Adrenal gland (tissue), 12 donors: ENCODE measurements around the gene SGO2. TPM values are rescaled to one million over a fixed set of nuclear protein-coding genes. Genes with fewer than 3 reads are reported as not detected.

Source experiments
- DNase-seq, 7 donors: peaks; one replicate each; pipeline ENCODE4 v3.0.0-alpha.2; 2019 to 2020
- H3K27ac ChIP-seq, 5 donors: fragments of 200-600 bp; sonication (generic) in 4 of 5; 1 replicate in 3 of 5; 2 replicates in 2 of 5; pipeline versions ENCODE4 v1.5.1 to v1.8.0; 2016 to 2020; ENCODE audit warnings: mild to moderate bottlenecking in 1 of 5
- H3K27me3 ChIP-seq: fragments of 200-600 bp; 2 replicates; pipeline ENCODE4 v1.8.0; 2021
- H3K36me3 ChIP-seq, 2 donors: fragments of 200-600 bp; replicated peaks in 1 of 2; 1 replicate in 1 of 2; 2 replicates in 1 of 2; pipeline versions ENCODE4 v1.5.1 to v1.8.0; 2018 to 2022
- H3K4me1 ChIP-seq, 2 donors: fragments of 200-600 bp; replicated peaks in 1 of 2; 1 replicate in 1 of 2; 2 replicates in 1 of 2; pipeline versions ENCODE4 v1.5.1 to v1.8.0; 2018 to 2021
- H3K4me3 ChIP-seq, 4 donors: fragments of 200-600 bp; sonication (generic) in 3 of 4; one replicate each; pipeline ENCODE4 v1.5.1; 2016 to 2018
- H3K9me3 ChIP-seq, 3 donors: fragments of 200-600 bp; sonication (generic) in 1 of 3; replicated peaks in 1 of 3; 1 replicate in 2 of 3; 2 replicates in 1 of 3; pipeline versions ENCODE4 v1.5.1 to v1.8.0; 2016 to 2021
- CTCF ChIP-seq, 6 experiments: fragments of 450-650 bp in 4 of 6; fragments of 200-600 bp in 2 of 6; sonication (generic) in 1 of 6; IDR thresholded peaks; 1 replicate in 5 of 6; 2 replicates in 1 of 6; pipeline versions ENCODE4 v1.5.1 to v1.8.0; 2016 to 2021; ENCODE audit warnings: antibody characterized with exemption in 6 of 6, mild to moderate bottlenecking in 2 of 6, moderate library complexity in 1 of 6
- POLR2A ChIP-seq, 2 donors: fragments of 450-650 bp; IDR thresholded peaks; one replicate each; pipeline ENCODE4 v1.6.1; 2017; ENCODE audit warnings: antibody characterized with exemption in 2 of 2, mild to moderate bottlenecking in 2 of 2, moderate library complexity in 1 of 2
- WGBS, 4 donors: extraction: QIAGEN DNeasy Blood & Tissue Kit in 2 of 4; methylation state at CpG; one replicate each; pipeline versions ENCODE4 v1.1.5 to v1.1.7; 2013 to 2017; 5-methylcytosine and 5-hydroxymethylcytosine counted together
- intact Hi-C, 2 donors: fragments of 100-400 bp; cut with DNase I; formaldehyde crosslinking; loops; one replicate each; pipeline versions ENCODE4 v1.14.1 to v1.15.0; 2022 to 2023
- polyA plus RNA-seq, 3 donors: library from polyadenylated mRNA; stranded (reverse); fragments of 200-250 nt in 2 of 3; fragments of 350-450 nt in 1 of 3; fragmentation: Illumina TruSeq in 1 of 3; extraction: RNeasy Lipid Tissue Mini Kit (QIAGEN cat#74804) in 1 of 3; gene quantifications; one replicate each; pipeline ENCODE4 v1.2.3, GENCODE V29; 2013 to 2014
- total RNA-seq, 9 donors: library from RNA; depleted of rRNA in 4 of 9; stranded (reverse); fragments of >200 nt in 4 of 9; fragments of 120-200 nt in 1 of 9; fragmentation: NEBNext Ultra II Directional in 1 of 9; extraction: Animal tissue kit (Norgen Biotek cat#: 25700) in 1 of 9; gene quantifications; one replicate each; pipeline versions ENCODE4 v1.1.0 to v1.2.4, GENCODE V29; 2013 to 2023
- donor health status: healthy with polysubstance abuse.
- donor health status: Bipolar disorder and iron deficiency.
- donor health status: DM: yes; HTN: yes; CAD: no.
- donor health status: DM: no; HTN: no; CAD: no.
- donor health status: DM: no; HTN: no; CAD: no.
- donor health status: DM: yes; HTN: yes; CAD: no.

The SGO2 gene
- total and polyA plus RNA-seq, 12 donors: 0.27 to 7.1 (median 1.7) TPM

DNA sequence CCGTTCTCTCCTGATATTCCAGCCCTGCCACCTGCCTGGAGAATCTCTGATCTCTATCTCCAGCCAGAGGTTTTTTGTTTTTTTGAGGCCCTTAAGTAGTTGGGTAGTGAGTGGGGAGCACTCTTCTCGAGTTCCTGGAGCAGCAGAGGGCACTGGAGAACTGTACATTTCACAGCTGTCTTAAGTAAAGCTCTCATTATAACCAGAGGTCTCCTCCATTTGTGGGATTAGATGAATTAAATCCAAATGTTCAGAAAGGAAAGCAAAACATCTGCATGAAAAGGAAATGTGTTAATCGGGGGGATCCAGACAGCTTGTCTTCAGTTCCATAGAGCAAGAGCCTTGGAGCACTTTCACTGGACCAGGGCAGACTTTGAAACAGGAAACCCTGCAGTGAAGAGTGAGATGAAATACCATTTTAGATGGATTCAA is 92.6 kb downstream of the SGO2 start:
- TF ChIP-seq CTCF (IDR thresholded peaks at IDR 0.05): no peak
- no peak for TF ChIP-seq POLR2A (IDR thresholded peaks at IDR 0.05)
- Histone ChIP-seq H3K9me3 (no peaks in the 10 kb centered on the region), H3K27ac (peak overlapping the region in 4 of 5 donors; percentile 28 to 80 (median 60)), H3K27me3 (no peaks in the 10 kb centered on the region), H3K36me3 (peaks cover 0 to 55% of the 10 kb centered on the region in 2 donors), H3K4me3 (no peak overlapping the region), H3K4me1 (peaks cover 32 to 55% of the 10 kb centered on the region in 2 donors)
- DNase-seq: no peak
- WGBS, 4 donors: 44 to 48% (median 47%) methylated on average over 3 of the region's 3 CpGs
- intact Hi-C loops: no loop called here

DNA sequence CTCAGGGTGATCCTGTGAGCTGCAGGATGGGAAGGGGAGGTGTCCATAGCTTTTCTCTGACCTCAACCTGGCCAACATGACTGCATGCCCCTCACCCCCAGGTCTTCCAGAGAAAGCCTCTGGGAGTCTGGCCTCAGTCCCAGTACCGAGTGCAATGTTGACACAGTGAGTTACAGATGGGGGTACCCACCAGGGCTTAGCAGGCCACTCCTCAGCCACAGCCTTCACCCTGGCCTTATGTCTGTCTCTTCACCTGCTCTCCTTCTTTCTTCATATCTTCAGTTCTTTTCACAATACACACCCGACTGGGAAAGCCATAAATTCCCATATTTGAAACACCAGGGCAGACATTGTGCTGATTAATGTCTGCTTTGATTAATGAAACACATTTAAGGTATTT is 93.3 kb downstream of the SGO2 start:
- Histone ChIP-seq H3K4me1 (peaks cover 32 to 55% of the 10 kb centered on the region in 2 donors), H3K4me3 (no peak overlapping the region), H3K36me3 (peaks cover 0 to 55% of the 10 kb centered on the region in 2 donors), H3K27ac (peak overlapping the region in 4 of 5 donors; percentile 11 to 79 (median 28)), H3K9me3 (no peaks in the 10 kb centered on the region), H3K27me3 (no peaks in the 10 kb centered on the region)
- intact Hi-C loops: no loop called here
- 27 to 35% (median 29%) methylated on average over 2 of the region's 2 CpGs for WGBS, 4 donors
- no peak for TF ChIP-seq CTCF (IDR thresholded peaks at IDR 0.05)
- TF ChIP-seq POLR2A (IDR thresholded peaks at IDR 0.05): no peak
- peak in 5 of 7 donors; percentile 30 to 67 (median 37) for DNase-seq

- intact Hi-C loops: no loop called here
- WGBS, 4 donors: 88 to 92% (median 90%) methylated on average over 7 of the region's 7 CpGs
- Histone ChIP-seq H3K27me3 (no peaks in the 10 kb centered on the region), H3K4me3 (no peak overlapping the region), H3K27ac (no peak overlapping the region), H3K36me3 (peaks cover 0 to 56% of the 10 kb centered on the region in 2 donors), H3K9me3 (no peaks in the 10 kb centered on the region), H3K4me1 (peaks cover 26 to 55% of the 10 kb centered on the region in 2 donors)
- DNase-seq: no peak
- no peak for TF ChIP-seq POLR2A (IDR thresholded peaks at IDR 0.05)
- TF ChIP-seq CTCF (IDR thresholded peaks at IDR 0.05): no peak
Measured at GRCh38 chr2:200620606-200621390, 94.8 kb downstream of the SGO2 start.

DNA sequence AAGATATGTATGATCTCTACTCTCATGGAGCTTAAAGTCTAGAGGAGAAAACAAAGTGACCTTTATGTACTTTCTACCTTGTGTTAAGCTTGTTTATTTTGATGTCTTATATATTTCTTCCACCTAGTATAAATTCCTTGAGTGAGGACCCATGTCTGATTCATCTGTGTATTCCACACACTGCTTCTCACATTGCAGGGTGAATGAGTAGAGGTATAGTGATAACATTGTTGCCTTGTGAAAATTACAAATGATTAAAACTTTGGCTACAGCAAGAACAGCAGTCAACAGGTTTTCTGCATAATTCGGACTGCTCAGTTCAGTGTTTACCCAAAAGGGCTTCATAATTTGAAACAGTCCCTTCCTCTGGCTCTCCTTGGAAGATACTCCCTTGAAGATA is 96.1 kb downstream of the SGO2 start:
- no peak overlapping the region for H3K4me3 ChIP-seq
- peaks cover 0 to 63% of the 10 kb centered on the region in 2 donors for H3K36me3 ChIP-seq
- intact Hi-C loops: no loop called here
- TF ChIP-seq POLR2A (IDR thresholded peaks at IDR 0.05) (no peak), CTCF (IDR thresholded peaks at IDR 0.05) (no peak)
- H3K9me3 ChIP-seq: no peaks in the 10 kb centered on the region
- WGBS, 4 donors: 41 to 70% (median 62%) methylated on average over 1 of the region's 1 CpG
- peaks cover 15 to 51% of the 10 kb centered on the region in 2 donors for H3K4me1 ChIP-seq
- no peak for DNase-seq
- H3K27me3 ChIP-seq: no peaks in the 10 kb centered on the region
- H3K27ac ChIP-seq: peak overlapping the region in 2 of 5 donors; percentile 10 to 18
